ENCODE measurements around the gene ITPRIP. TPM values are rescaled to one million over a fixed set of nuclear protein-coding genes. Genes with fewer than 3 reads are reported as not detected.

ITPRIP gene, protein sequence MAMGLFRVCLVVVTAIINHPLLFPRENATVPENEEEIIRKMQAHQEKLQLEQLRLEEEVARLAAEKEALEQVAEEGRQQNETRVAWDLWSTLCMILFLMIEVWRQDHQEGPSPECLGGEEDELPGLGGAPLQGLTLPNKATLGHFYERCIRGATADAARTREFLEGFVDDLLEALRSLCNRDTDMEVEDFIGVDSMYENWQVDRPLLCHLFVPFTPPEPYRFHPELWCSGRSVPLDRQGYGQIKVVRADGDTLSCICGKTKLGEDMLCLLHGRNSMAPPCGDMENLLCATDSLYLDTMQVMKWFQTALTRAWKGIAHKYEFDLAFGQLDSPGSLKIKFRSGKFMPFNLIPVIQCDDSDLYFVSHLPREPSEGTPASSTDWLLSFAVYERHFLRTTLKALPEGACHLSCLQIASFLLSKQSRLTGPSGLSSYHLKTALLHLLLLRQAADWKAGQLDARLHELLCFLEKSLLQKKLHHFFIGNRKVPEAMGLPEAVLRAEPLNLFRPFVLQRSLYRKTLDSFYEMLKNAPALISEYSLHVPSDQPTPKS
- total RNA-seq (2022; extraction: Qiagen RNA extraction; ENCODE audit: low read depth) = 47.7 to 75.6 TPM (median 66.7 TPM) in 5 replicates

DNA sequence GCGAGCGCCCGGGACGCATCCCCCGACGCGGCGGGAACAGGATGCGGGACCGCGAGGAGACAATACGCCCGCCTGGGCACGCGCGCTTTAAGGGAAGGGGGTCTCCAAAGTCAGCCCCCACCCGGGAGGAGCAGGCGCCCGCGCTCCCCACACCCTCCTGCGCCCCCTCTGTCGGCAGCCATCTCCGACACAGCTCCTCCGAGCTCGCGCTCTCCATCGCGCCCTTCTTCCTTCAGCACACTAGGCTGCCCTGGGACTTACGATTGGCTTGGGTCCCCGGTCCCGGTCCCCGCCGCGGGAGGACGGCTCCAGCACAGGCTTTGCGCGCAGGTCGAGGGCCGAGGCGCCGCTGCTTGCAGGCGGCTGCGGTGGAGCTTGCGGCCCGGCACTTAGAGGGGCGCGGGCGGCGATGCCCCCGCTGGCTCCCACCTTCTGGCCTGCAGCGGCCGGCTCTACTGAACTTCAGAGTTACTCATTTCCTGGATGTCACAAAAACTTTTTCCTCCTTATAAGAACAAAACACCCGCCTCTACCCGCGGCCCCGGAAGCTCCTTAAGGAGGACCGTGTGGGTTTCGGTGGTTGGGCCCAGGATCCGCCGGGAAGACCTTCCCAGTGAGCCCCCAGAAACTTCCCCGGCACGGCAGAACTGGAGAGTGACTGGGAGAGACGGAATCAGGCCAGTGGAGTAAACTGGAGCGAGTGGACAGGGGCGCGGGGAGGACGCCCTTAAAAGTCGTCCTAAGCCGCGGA is at the start of gene ITPRIP:
Gene ITPRIP, minus strand, starts transcription at position 481 of the 751 bp plus-strand sequence. CDS start 22,414 bp downstream, outside the sequence.

GRCh38 chr10:104353325-104354048 is 15.2 kb upstream of the ITPRIP start, which contains the start of gene CFAP58:
TSS of gene CFAP58 (plus strand) at chr10:104353833. CDS start at chr10:104353898, 65 bp downstream.

DNA sequence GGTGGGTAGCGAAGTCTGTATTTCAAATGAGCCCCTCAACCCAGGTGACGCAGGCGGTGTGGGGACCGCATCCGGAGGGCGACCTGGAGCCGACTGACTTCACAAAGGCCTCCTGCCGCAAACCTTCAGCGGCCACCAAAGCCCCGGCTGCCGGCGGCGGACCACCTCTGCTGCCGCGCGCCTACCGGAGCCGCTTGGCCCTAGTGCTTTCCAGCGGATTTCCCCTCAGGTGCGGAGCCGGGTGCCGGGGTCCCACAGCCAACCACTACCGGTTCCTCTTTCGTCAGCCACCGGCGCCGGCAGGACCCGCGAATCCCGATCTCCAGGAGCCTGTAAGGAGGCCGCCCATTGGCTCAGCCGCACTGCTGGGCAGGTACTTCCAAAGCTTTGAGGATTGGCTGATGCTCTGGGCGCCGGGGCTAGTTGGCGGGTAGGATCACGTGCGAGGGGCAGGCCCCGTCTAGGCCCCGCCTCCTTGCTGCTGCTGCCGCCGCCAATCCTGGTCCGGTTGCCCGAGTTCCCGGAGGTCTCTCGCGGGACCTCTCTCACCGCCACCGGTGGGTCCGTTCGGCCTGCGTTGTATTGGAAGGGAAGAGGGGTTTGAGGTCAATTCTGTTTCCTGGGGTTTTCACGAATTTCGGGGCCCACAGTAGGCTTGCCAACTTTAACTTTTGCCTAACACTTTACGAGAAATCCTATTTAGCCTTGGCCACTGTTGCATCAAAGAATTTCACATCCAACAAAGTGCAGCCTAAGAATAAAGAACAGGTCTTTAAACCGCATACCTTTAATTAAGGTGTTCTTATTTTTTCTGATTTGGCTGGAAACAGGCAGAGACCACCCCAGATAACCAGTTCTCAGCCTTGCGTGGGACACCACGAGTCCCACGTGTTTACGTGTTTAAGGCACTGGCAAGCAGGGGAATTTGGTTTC is 69.3 kb downstream of the ITPRIP start, which contains the start of gene GSTO2:
Gene GSTO2, plus strand, starts transcription at position 472 of the 933 bp plus-strand sequence. CDS start 5,732 bp downstream, outside the sequence.

Other genes with a start within 250 kb of the ITPRIP start
- 12.6 to 27.0 TPM (median 13.5 TPM) in 5 replicates for gene SFR1, start 216.3 kb downstream of the ITPRIP start, total RNA-seq (2022; extraction: Qiagen RNA extraction; ENCODE audit: low read depth)
- gene CFAP43, start 106.1 kb downstream of the ITPRIP start, total RNA-seq (2022; extraction: Qiagen RNA extraction; ENCODE audit: low read depth) = 0.19 to 0.38 TPM (median 0.27 TPM) in 4 of 5 replicates, not detected in the other
- gene GSTO1, start 83.6 kb downstream of the ITPRIP start, total RNA-seq (2022; extraction: Qiagen RNA extraction; ENCODE audit: low read depth) = 231 to 296 TPM (median 257 TPM) in 5 replicates
- 2.1 to 2.7 TPM (median 2.3 TPM) in 5 replicates for gene GSTO2, start 69.3 kb downstream of the ITPRIP start, total RNA-seq (2022; extraction: Qiagen RNA extraction; ENCODE audit: low read depth)
- 0.08 to 0.62 TPM (median 0.11 TPM) in 5 replicates for gene CFAP58, start 15.4 kb upstream of the ITPRIP start, total RNA-seq (2022; extraction: Qiagen RNA extraction; ENCODE audit: low read depth)

Data from A549 treated with ZK216348 at 1 μM for 4 hours (cell line).